GM21515 (cell line): Measurements from ENCODE around the gene PRPF38B.
A peak's percentile ranks its signal among the peaks of the same experiment; 100 is the strongest.
"Not testable (repeated sequence)": the region's sequence is repeated elsewhere in the genome, so short reads cannot be mapped to it uniquely, and the experiment has no call there.

Source experiments
- ATAC-seq: cut with Tn5 transposase; IDR thresholded peaks from one replicate; pipeline ENCODE4 v1.9.1; 2021; ENCODE audit not compliant: unreplicated experiment

Gene PRPF38B

DNA sequence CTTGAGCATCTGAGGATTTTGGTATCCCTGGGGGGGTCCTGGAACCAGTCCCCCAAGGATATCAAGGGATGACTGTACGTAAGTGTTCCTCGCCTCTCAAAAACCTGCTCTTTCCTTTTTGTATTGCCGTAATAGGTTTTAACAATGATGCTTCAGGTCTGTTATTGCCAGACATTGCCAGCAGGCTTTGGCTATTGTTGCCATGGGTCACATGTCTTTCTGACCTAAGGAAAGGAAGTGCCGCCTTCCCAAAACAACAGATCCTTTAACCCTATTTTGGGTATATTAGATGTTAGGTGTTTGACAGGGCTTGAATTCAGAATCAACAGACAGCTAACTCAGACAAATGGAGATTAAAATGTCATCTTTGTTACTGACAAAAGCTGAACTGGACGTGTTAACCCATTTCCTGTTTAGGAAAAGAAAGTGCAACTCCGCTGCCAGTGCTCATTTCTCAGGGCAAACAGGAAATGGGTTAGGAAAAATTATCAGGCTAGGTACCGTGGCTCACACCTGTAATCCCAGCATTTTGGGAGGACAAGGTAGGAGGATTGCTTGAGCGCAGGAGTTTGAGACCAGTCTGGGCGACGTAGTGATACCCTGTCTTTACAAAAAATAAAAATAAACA is 12.4 kb upstream of the PRPF38B start:
- no peak for ATAC-seq

DNA sequence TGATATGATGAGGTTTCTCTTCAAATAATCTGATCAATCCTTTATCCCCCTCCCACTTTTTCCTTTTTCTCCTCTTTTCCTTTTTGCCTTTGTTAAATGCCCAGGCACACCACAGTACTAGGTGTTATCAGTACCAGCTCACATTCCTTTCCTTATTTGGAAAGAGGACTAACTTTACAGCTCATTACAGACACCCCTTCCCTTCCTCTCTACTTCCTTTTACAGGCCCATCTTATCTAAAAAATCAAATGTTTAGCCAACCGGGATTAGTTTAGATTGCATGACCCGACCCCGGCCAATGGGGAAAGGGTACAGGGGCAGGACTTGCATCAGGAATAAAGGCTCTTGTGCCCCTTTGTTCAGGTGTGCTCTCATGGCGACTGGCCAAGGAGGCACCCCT is 10.4 kb upstream of the PRPF38B start:
- ATAC-seq = not testable (repeated sequence)

DNA sequence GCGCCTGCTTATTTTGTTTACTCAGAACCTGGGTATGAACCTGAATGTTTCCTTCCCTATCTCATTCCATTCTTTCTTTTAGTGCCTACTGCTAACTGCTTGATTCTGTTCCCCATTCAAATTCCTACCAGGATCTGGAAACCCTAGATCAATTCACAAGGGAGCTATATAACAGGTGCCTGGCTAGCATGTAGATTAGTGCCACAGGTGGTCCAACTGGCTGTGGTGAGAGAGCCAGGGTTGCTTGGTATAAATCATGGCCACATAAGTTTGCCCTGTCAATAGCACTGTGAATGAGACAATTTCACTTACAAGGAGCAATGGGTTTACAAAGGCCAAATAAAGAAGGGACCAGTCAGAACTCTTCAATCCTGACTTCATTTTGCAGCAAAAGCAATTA is 6.6 kb upstream of the PRPF38B start:
- no peak for ATAC-seq

DNA sequence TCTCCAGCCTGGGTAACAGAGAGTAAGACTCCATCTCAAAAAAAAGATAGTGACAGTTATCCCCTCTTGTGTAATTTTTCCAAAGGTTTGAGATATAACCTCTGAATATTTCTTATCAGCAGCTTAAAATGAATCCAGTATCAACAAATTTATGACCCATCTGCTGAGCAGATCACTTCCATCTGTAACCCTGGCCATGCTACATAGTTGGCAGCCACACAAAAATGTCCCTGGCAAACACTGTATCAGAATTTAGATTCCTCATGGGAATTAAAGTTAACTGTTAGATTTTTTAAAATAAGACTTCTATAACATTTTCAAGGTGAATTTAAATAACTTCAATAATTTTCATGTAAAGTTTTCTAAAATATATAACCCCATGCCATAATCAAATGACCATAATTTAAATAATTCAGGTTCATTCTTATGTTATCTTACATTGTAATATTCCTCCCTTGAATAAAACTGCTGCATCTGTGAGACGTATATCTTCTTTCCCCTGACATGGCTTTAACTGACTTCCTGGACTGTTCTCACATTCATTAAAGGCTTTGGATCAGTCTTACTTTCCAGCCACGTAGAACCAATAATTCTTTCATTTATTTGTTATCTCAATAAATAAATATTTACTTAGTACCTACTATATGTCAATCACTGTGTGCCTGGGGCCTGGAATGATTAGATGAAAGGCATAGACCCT is 5.3 kb upstream of the PRPF38B start:
- ATAC-seq = no peak

DNA sequence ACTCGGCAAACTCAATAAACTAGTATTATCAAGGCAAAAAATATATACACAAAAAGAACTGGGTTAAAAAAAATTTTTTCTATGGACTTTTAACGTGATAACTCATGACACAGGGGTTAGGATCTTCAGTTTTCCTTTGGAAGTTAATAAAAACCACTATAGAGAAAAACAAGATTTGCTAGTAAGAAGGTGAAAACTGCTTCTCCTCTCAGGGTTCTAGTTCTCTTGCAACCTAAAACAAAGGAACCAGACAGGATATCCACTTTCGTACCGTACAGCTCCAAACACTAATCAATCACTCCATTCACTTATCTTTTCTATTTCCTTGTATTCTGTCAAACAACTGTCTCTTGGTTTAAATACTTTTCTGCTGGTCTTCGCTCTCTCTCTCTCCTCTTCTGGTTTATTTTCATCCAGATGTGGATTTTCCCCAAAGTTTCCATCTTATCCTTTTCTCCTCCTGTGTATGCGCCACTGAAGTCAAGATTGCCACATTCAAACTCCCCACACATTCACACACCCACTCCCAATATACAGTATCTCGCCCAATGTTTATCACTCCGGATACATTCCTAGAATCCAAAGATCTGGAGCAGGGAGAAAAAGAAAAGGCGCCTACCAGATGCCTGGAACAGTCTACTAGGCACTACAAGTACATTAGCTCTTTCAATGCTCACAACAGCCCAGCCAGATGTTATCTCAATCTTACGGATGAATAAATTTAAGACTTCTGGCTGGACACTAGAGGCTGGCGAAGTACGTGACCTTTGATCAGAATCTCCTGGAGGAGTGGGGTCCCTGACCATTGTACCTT is 775 bp upstream of the PRPF38B start:
- peak; percentile 6 for ATAC-seq

DNA sequence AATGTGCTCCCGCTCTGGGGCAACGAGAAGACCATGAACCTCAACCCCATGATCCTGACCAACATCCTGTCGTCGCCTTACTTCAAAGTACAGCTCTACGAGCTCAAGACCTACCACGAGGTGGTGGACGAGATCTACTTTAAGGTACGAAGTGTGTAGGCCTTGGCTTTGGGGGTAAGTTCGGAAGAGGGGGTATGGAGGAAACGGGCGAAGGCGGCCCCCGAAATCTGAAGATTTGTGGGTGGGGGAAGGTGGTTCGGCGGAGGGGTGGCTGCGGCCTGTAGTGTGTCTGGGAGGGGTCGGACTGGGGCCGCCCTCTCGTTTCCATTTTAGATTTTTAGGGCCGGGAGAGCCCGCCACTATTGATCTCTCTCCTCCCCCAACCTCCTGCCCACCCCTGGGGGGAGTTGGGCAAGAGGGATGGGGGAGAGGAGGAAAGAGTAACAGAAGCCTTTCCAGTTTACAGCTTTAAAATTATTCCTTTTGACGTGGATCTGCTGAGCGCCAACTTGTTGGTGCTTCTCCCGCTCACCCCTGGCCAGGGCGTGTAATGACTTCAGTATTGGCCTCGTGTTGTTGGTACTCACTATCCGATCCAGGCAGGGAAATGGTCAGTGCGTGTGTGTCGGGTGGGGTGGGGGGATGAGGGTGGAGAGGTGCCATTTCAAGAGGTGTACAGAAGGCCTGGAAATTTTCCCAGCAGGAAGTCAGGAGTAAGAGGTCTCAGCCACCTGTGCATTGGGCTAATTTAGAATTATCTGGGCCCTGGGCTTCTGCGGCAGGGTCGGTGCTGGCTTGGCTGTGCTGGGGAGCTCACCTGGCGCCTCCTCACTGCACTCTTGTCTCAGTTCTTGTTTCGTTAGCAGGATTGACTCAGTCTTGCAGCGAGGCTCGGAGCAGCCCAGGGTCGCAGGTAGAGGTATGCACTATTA is 880 bp downstream of the PRPF38B start:
- ATAC-seq = peak; percentile 68

DNA sequence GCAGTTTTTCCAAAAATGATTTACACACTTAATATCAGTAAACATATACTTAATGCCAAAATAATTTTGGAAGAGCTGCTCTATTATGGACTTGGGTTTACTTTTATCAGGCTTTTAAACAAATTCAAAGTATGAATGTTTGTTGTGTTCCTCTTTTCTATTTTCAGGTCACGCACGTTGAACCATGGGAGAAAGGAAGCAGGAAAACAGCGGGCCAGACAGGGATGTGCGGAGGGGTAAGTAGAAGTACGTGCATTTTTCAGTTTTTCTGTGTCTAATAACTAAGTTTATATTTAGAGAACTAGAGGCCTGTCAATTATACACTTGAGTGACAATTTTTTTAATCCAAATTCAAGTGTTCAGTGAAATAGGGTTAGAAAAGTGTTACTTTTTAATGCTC is 3.4 kb downstream of the PRPF38B start:
- no peak for ATAC-seq

DNA sequence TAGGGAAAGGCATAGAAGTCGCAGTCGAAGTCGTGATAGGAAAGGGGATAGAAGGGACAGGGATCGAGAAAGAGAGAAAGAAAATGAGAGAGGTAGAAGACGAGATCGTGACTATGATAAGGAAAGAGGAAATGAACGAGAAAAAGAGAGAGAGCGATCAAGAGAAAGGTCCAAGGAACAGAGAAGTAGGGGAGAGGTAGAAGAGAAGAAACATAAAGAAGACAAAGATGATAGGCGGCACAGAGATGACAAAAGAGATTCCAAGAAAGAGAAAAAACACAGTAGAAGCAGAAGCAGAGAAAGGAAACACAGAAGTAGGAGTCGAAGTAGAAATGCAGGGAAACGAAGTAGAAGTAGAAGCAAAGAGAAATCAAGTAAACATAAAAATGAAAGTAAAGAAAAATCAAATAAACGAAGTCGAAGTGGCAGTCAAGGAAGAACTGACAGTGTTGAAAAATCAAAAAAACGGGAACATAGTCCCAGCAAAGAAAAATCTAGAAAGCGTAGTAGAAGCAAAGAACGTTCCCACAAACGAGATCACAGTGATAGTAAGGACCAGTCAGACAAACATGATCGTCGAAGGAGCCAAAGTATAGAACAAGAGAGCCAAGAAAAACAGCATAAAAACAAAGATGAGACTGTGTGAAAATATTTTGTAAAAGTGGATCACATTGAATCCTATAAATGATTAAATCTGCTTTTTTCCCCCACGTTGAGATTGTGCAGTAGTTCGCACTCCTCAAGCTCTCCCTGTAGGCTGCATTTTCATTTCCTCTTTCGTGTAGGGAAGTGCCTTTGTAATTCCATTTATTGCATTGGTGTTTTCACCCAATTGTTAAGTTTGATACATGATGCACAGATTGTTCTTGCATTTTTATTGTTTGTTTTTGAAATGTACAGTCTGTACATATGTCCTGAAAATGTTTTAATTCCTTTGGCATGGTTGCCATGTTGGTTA is 7.5 kb downstream of the PRPF38B start:
- no peak for ATAC-seq

DNA sequence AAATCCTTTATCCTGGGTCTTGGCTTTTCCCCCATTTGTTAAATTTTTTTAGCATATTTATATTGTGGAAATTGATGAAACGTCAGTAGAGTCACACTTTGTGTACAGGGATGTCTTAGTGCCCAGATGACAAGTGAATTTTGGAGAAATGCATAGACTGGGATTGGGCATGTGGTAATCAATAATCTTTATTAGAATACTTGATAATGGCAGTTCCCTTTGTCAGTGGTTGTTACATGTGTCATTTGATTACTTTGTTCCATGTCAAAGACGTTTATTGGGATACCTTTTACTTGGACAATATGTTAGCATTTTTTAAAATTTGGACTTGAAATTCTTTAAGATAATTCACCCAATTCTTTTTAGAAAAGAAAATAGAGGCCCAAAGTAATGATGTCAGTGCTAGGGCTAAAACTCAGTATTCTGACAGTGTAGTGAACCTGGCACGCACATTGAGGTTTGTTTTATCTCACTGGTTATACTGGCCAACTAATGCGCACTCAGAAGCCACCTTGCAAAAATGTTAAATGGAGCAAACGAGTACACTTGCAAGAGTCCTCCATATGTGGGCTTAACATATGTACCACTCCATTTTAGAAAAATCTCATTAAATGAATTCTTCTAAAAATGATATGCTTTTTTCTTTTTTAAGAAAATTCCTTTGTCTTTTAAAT is 9.2 kb downstream of the PRPF38B start:
- ATAC-seq = no peak

DNA sequence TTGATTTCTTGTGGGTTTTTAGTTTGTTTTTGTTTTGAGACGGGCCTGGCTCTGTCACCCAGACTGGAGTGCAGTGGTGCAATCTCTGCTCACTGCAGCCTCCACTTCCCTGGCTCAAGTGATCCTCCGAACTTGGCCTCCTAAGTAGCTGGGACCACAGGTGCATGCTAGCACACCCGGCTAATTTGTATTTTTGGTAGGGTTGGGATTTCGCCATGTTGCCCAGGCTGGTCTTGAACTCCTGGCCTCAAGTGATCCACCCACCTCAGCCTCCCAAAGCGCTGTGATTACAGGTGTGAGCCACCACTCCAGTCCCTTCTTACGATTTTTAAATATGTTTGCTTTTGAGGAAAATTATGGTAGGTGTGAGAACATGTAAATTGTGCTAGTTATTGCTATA is 10.0 kb downstream of the PRPF38B start:
- not testable (repeated sequence) for ATAC-seq

DNA sequence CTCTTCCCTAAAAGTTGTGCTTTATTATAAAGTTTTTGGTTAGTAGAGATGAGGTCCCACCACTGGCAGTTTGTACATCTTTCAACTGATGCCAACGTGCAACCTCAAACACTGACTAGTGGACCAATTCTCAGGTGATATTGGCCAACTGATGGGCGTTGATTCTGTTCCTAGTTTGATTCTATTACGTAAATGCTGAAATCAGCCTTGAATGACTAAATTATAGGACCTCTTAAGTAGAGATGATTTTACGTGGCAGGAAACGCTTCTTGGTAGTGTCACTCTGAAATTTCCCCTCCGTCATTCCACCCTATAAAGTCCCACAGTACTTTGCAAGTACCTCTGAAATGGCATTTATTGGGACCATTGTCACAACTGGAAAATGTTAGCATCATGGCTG is 11.8 kb downstream of the PRPF38B start:
- no peak for ATAC-seq

DNA sequence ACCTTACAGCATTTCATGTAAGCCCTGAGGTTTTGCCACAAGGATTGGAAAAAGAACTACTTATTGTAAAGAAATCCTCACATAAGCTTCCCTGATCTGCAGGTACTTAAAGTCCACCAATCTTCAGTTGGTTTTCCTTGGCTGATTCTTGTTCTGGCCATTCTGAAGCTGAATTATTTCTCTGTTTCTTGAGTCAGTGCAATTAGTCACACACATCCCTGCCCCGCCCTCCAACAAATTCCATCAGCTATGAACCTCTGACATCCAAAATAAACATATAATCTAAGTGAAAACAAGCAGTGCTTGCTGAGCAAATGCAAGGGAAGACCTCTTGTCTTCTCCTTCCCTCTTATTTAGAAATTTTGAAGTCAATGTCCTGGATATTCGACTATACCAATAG is 12.4 kb downstream of the PRPF38B start:
- no peak for ATAC-seq

DNA sequence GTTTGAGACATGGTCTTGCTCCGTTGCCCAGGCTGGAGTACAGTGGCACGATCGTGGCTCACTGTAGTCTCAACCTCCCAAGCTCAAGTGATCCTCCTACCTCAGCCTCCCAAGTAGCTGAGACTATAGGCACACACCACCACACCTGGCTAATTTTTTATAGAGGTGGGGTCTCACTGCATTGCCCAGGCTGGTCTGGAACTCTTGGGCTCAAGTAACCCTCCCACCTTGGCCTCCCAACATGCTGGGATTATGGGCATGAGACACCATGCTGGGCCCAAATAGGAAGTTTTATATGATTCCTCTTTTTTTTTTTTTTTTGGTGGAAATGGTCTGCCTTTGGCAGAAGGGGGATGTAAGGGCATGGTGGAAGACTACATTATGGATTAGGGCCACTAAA is 14.5 kb downstream of the PRPF38B start:
- ATAC-seq = no peak

DNA sequence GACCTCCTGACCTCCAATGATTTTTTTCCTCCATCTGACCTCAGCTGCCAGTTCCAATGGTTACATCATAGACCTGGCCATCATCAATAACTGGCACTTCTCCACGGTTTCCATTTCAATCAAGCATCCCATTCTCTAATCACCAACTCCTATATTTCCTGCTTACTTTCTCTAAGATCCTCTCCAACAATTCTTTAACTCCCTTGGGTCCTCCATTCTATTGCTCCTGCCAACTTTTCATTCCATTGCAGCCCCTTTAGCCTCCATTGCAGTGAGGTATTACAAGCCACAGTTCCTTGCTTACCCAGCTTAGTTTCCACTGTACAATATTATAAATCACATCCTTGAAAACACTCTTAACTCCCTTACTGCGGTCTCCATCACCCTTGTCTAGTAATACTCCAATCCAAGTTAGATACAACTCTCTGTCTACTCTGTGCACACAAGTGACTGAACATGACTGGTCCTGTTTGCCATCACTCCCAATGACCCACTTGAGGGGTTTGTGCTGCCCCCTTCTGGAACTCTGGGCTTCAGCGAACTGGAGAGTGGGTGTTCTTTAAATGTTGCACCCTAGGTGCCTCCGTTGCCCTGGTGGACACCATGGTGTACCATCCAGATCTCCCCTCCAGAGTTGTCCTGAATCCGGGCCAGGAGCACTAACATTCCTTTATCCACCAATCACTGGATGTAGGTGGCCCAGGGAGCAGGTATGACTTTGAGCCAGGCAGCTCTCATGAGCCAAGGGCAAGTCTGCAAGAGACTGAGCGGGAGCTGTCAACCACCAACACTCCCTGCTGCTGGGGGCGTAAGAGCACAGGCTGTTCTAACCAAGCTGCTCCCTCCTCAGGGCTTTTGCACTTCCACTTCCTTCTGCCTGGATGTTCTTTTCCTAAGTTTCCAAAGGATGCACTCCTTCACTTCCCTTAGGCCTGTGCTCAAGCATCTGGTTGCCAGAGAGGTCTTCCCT is 16.9 kb downstream of the PRPF38B start:
- ATAC-seq = no peak

DNA sequence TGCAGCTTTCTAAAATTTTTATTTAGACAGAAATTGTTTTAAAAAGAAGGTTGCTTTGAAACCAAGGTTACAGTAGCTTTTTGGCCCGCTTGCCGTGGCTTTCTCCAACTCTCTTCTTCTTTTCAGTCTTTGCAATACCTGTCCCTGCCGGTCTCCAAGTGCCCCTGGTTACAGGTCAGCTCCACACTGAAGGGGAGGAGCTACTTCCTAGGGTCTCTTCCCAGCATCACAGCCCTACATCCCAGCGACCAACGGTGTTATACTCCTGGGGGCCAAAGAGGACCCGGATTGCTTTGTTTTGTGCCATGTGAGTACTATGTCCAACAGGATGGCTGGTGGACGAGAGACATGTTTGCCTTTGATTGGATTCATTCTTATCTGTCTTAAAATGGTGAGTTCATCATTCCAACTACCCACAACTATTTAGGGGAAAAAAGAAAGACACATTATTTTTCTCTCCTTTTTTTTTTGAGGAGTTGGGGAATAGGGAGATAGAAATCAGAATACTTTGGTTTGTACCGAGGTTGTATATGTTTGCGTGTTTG is 20.6 kb downstream of the PRPF38B start, which contains the start of gene FNDC7:
Gene FNDC7, plus strand, starts transcription at position 303 of the 545 bp plus-strand sequence. Its CDS starts 26 bp downstream, at position 329.
- no peak for ATAC-seq

DNA sequence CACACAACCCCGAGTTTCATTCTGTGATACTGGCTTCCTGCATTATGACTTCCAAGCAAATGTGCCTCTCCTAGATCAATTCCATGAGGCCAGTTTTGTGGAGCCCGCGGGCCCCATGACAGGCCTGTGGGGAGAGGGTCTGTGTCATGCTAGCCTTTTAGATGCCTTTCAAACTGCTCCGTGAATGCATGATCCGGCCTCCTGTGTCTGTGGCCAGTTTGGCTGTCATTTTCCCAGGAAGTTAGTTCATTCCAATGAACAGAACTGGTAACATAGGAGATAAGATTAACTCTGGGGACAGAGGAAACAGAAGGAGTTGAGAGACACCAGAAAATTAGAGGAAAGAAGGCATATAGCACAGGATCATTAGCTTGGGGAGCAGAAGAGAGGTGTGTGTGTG is 23.8 kb downstream of the PRPF38B start:
- ATAC-seq = no peak

DNA sequence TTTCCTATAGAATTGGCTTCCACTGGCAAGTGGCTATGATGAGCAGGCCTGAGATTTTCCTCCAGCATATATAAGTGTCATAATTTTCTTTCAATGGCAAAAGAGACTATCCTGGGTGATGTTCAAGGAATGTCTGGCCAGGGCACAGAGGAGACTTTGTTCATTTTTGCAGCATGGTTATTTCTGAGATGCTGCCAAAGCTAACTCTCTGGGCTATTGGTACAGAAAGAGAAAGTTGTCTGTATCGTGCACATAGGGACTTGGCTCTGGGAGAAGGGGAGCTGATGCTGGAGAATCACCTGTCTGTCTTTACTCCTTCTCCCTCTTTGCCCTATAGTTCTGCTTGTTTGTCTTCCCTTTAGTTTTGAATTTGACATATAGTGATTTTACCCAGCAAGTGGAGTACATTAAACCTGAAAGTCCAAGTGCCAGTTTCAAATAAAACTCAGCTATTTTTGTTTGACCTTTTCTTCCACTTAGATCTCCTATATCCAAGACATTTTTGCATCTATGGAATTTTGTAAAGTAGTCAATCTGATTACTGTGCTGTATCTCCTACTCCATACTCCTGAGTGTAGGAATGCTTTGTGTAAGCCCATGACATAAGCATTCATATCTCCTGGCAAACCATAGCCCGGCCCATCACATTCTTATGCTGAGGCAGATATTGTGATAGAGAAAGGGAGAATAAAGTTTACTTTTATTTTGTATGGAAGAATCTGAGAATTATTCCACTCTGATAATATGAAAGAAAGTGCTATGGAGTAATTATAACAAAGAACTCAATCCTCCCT is 24.5 kb downstream of the PRPF38B start:
- no peak for ATAC-seq
